GM23338 (cell line): Measurements from ENCODE around the gene FN3KRP. TPM values are rescaled to one million over a fixed set of nuclear protein-coding genes. Genes with fewer than 3 reads are reported as not detected.

Experiments used
- ATAC-seq: fragments of 200-7000 bp; cut with Tn5 transposase; 3 replicates; pipeline ENCODE4 v1.9.1; 2020
- DNase-seq: peaks from one replicate; pipeline ENCODE4 v3.0.0-alpha.2; 2015; ENCODE audit warnings: low spot score
- H2AFZ ChIP-seq: fragments of 200-600 bp; sonication (generic); 2 replicates; pipeline ENCODE4 v1.8.0; 2016; ENCODE audit warnings: antibody characterized with exemption, mild to moderate bottlenecking, moderate library complexity
- H3F3A ChIP-seq: fragments of 200-600 bp; sonication (generic); replicated peaks from 2 replicates; pipeline ENCODE4 v1.8.0; 2017; ENCODE audit warnings: antibody characterized with exemption, mixed run types, low read depth
- H3K27ac ChIP-seq: fragments of 200-600 bp; sonication (generic); 2 replicates; pipeline ENCODE4 v1.6.1; 2016; ENCODE audit warnings: low read depth
- H3K27me3 ChIP-seq: fragments of 200-600 bp; sonication (generic); 2 replicates; pipeline ENCODE4 v1.8.0; 2016; ENCODE audit warnings: mild to moderate bottlenecking, mixed run types, moderate library complexity; ENCODE audit not compliant: insufficient read depth
- H3K36me3 ChIP-seq: fragments of 200-600 bp; sonication (generic); 2 replicates; pipeline ENCODE4 v1.8.0; 2016; ENCODE audit warnings: mild to moderate bottlenecking; ENCODE audit not compliant: insufficient read depth
- H3K4me1 ChIP-seq: fragments of 200-600 bp; sonication (generic); 2 replicates; pipeline ENCODE4 v1.8.0; 2016; ENCODE audit warnings: mild to moderate bottlenecking, moderate library complexity; ENCODE audit not compliant: insufficient read depth
- H3K4me2 ChIP-seq: fragments of 200-600 bp; sonication (generic); 2 replicates; pipeline ENCODE4 v1.7.1; 2017; ENCODE audit warnings: mixed run types
- H3K4me3 ChIP-seq: fragments of 200-600 bp; sonication (generic); 2 replicates; pipeline ENCODE4 v1.6.1; 2016; ENCODE audit warnings: mixed run types
- H3K79me2 ChIP-seq: fragments of 200-600 bp; sonication (generic); replicated peaks from 2 replicates; pipeline ENCODE4 v1.8.0; 2017; ENCODE audit warnings: mild to moderate bottlenecking; ENCODE audit not compliant: insufficient read depth
- H3K9me2 ChIP-seq: fragments of 200-600 bp; sonication (generic); 2 replicates; pipeline ENCODE4 v1.8.0; 2017; ENCODE audit not compliant: insufficient read depth
- H4K20me1 ChIP-seq: fragments of 200-600 bp; sonication (generic); replicated peaks from 2 replicates; pipeline ENCODE4 v1.8.0; 2017; ENCODE audit warnings: mild to moderate bottlenecking; ENCODE audit not compliant: insufficient read depth
- H3K27ac Mint-ChIP-seq: 2 replicates; pipeline ENCODE4 v1.8.0; 2020; ENCODE audit warnings: inconsistent platforms, mild to moderate bottlenecking, moderate library complexity, mixed read lengths
- H3K27me3 Mint-ChIP-seq: 3 replicates; pipeline ENCODE4 v1.8.0; 2022; ENCODE audit warnings: low read depth, mild to moderate bottlenecking, moderate library complexity, mixed read lengths, inconsistent platforms; ENCODE audit not compliant: insufficient read depth, poor library complexity
- H3K36me3 Mint-ChIP-seq: 3 replicates; pipeline ENCODE4 v1.8.0; 2021; ENCODE audit warnings: low read depth, mild to moderate bottlenecking, inconsistent platforms, moderate library complexity, mixed read lengths
- H3K4me1 Mint-ChIP-seq: 3 replicates; pipeline ENCODE4 v1.8.0; 2020; ENCODE audit warnings: mild to moderate bottlenecking, inconsistent platforms, mixed read lengths
- H3K4me3 Mint-ChIP-seq: 3 replicates; pipeline ENCODE4 v1.8.0; 2021; ENCODE audit warnings: moderate library complexity, mild to moderate bottlenecking, inconsistent platforms, mixed read lengths
- H3K9me3 Mint-ChIP-seq: 3 replicates; pipeline ENCODE4 v1.8.0; 2020; ENCODE audit warnings: moderate library complexity, mild to moderate bottlenecking, inconsistent platforms, mixed read lengths
- CREB1 ChIP-seq: fragments of 250-450 bp; sonication (Bioruptor Pico); IDR thresholded peaks from 2 replicates; pipeline ENCODE4 v1.5.0; 2020; ENCODE audit warnings: low read depth, mild to moderate bottlenecking, moderate library complexity
- CTCF ChIP-seq, 2 experiments: fragments of 200-600 bp in 1 of 2; sonication (generic) in 1 of 2; conservative IDR thresholded peaks; 2 replicates each; pipeline versions ENCODE4 v1.5.1 to v1.6.1; 2016 to 2017; ENCODE audit warnings: antibody characterized with exemption in 2 of 2, low read depth in 2 of 2, mild to moderate bottlenecking in 2 of 2, moderate library complexity in 1 of 2
- ETS1 ChIP-seq: IDR thresholded peaks from 2 replicates; pipeline ENCODE4 v1.6.1; 2016; ENCODE audit warnings: antibody characterized with exemption
- EZH2 ChIP-seq: fragments of 200-600 bp; sonication (generic); IDR thresholded peaks from one replicate; pipeline ENCODE4 v1.8.0; 2017; ENCODE audit warnings: antibody characterized with exemption, mild to moderate bottlenecking, low read depth; ENCODE audit not compliant: unreplicated experiment
- EZH2phosphoT487 ChIP-seq: fragments of 200-600 bp; sonication (generic); IDR thresholded peaks from one replicate; pipeline ENCODE4 v1.8.1; 2018; ENCODE audit warnings: antibody characterized with exemption; ENCODE audit not compliant: unreplicated experiment
- JUNB ChIP-seq: IDR thresholded peaks from one replicate; pipeline ENCODE4 v1.6.1; 2016; ENCODE audit warnings: antibody characterized with exemption; ENCODE audit not compliant: unreplicated experiment
- NANOG ChIP-seq: IDR thresholded peaks from 2 replicates; pipeline ENCODE4 v1.6.1; 2016; ENCODE audit warnings: antibody characterized with exemption, borderline replicate concordance
- POLR2AphosphoS5 ChIP-seq: IDR thresholded peaks from 2 replicates; pipeline ENCODE4 v1.6.1; 2016; ENCODE audit warnings: antibody characterized with exemption, low read depth
- STAT1 ChIP-seq: IDR thresholded peaks from one replicate; pipeline ENCODE4 v1.6.1; 2016; ENCODE audit warnings: antibody characterized with exemption; ENCODE audit not compliant: unreplicated experiment
- ZNF114 ChIP-seq: fragments of 250-450 bp; sonication (Bioruptor Pico); IDR thresholded peaks from 2 replicates; pipeline ENCODE4 v1.5.0; 2020; ENCODE audit warnings: mild to moderate bottlenecking, moderate library complexity
- ZNF331 ChIP-seq: fragments of 250-450 bp; sonication (Bioruptor Pico); IDR thresholded peaks from 2 replicates; pipeline ENCODE4 v1.5.0; 2020; ENCODE audit warnings: low read depth, mild to moderate bottlenecking, moderate library complexity
- ZNF462 ChIP-seq: fragments of 250-450 bp; sonication (Bioruptor Pico); IDR thresholded peaks from 2 replicates; pipeline ENCODE4 v1.5.0; 2020; ENCODE audit warnings: mild to moderate bottlenecking, moderate library complexity
- polyA plus RNA-seq: library from polyadenylated mRNA; unstranded; fragments of >200 nt; fragmentation: Nextera tagmentation; extraction: Ambion mirVana; gene quantifications from 2 replicates; pipeline ENCODE4 v1.2.1, GENCODE V29; 2016
- total RNA-seq: library from RNA; depleted of rRNA; stranded (reverse); fragments of >200 nt; shearing (Covaris generic); gene quantifications from 2 replicates; pipeline ENCODE4 v1.2.3, GENCODE V29; 2014
- TF ChIP-seq, protein P1 (sequence below): IDR thresholded peaks from one replicate; pipeline ENCODE4 v1.6.1; 2018; ENCODE audit warnings: antibody characterized with exemption; ENCODE audit not compliant: unreplicated experiment

FN3KRP gene
- total and polyA plus RNA-seq, 2 experiments from 2014 or later, result 15.9 to 16.7 TPM

DNA sequence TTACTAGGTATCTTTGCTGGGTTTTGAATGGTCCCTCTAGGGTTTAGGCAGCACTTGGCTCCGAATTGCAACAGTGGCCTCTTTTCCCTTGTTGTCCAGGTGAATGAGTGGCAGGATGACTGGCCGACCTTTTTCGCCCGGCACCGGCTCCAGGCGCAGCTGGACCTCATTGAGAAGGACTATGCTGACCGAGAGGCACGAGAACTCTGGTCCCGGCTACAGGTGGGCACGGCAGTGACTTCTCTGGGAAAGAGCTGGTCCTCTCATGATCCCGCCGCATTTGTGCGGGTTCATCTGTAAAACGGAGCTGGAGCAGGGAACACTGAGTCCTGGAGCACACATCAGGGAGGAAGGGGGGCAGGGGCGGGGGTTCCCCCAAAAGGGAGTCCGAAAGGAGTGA lies 32.2 kb downstream of the FN3KRP start:
- Histone ChIP-seq H3K4me3 (no peak overlapping the region), H3K4me2 (no peak overlapping the region), H3K9me2 (0 out of 2 replicates have a peak, but pooled peaks cover 5% of the 10 kb centered on the region), H2AFZ (no peak overlapping the region), H3K36me3 (peaks cover 7% of the 10 kb centered on the region; the same call in 1 of the 2 replicates), H3K4me1 (peaks cover 17% of the 10 kb centered on the region), H3K27me3 (peaks cover 17% of the 10 kb centered on the region), H3F3A (0 out of 2 replicates have a peak, but pooled peaks cover 2% of the 10 kb centered on the region), H3K27ac (no peak overlapping the region), H4K20me1 (no peaks in the 10 kb centered on the region), H3K79me2 (peaks cover 14% of the 10 kb centered on the region)
- Mint-ChIP-seq H3K27ac (no peak overlapping the region), H3K36me3 (peaks cover 33% of the 10 kb centered on the region), H3K27me3 (peaks cover 15% of the 10 kb centered on the region), H3K4me1 (peaks cover 13% of the 10 kb centered on the region; the same call in 2 of the 3 replicates), H3K9me3 (peaks cover 25% of the 10 kb centered on the region), H3K4me3 (no peak overlapping the region)
- ATAC-seq (no peak), DNase-seq (no peak)
- TF ChIP-seq ZNF114 (CRISPR knock-in tag) (no peak), POLR2AphosphoS5 (no peak), ZNF462 (no peak), ZNF331 (CRISPR knock-in tag) (no peak), ETS1 (no peak), CREB1 (no peak), EZH2 (no peak), EZH2phosphoT487 (no peak), CTCF (conservative IDR thresholded peaks at IDR 0.05; ENCODE audit: low read depth in 2 of 2) (no peak), STAT1 (no peak), JUNB (no peak), NANOG (no peak)
- TF ChIP-seq, protein P1, sequence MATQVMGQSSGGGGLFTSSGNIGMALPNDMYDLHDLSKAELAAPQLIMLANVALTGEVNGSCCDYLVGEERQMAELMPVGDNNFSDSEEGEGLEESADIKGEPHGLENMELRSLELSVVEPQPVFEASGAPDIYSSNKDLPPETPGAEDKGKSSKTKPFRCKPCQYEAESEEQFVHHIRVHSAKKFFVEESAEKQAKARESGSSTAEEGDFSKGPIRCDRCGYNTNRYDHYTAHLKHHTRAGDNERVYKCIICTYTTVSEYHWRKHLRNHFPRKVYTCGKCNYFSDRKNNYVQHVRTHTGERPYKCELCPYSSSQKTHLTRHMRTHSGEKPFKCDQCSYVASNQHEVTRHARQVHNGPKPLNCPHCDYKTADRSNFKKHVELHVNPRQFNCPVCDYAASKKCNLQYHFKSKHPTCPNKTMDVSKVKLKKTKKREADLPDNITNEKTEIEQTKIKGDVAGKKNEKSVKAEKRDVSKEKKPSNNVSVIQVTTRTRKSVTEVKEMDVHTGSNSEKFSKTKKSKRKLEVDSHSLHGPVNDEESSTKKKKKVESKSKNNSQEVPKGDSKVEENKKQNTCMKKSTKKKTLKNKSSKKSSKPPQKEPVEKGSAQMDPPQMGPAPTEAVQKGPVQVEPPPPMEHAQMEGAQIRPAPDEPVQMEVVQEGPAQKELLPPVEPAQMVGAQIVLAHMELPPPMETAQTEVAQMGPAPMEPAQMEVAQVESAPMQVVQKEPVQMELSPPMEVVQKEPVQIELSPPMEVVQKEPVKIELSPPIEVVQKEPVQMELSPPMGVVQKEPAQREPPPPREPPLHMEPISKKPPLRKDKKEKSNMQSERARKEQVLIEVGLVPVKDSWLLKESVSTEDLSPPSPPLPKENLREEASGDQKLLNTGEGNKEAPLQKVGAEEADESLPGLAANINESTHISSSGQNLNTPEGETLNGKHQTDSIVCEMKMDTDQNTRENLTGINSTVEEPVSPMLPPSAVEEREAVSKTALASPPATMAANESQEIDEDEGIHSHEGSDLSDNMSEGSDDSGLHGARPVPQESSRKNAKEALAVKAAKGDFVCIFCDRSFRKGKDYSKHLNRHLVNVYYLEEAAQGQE, result no peak
